BE2C (cell line): ENCODE measurements around the gene TMPRSS2.

Experiments used
- DNase-seq: peaks from one replicate; pipeline ENCODE4 v3.0.0-alpha.2; 2020
- H3K27me3 ChIP-seq: fragments of 250-450 bp; sonication (Bioruptor Pico); 2 replicates; pipeline ENCODE4 v1.5.1; 2020; ENCODE audit warnings: mild to moderate bottlenecking
- H3K36me3 ChIP-seq: fragments of 250-450 bp; sonication (Bioruptor Pico); 2 replicates; pipeline ENCODE4 v1.5.1; 2020; ENCODE audit warnings: mild to moderate bottlenecking
- H3K4me1 ChIP-seq: fragments of 250-450 bp; sonication (Bioruptor Pico); 2 replicates; pipeline ENCODE4 v1.5.1; 2020
- H3K4me3 ChIP-seq: 2 replicates; pipeline ENCODE4 v1.5.1; 2011; ENCODE audit warnings: low read depth, low read length
- H3K9me3 ChIP-seq: fragments of 250-450 bp; sonication (Bioruptor Pico); 2 replicates; pipeline ENCODE4 v1.5.1; 2020
- TF ChIP-seq, protein P1 (sequence below): IDR thresholded peaks from 2 replicates; pipeline ENCODE4 v1.5.1; 2012; ENCODE audit warnings: mild to moderate bottlenecking, low read depth, low read length

TMPRSS2 gene

DNA sequence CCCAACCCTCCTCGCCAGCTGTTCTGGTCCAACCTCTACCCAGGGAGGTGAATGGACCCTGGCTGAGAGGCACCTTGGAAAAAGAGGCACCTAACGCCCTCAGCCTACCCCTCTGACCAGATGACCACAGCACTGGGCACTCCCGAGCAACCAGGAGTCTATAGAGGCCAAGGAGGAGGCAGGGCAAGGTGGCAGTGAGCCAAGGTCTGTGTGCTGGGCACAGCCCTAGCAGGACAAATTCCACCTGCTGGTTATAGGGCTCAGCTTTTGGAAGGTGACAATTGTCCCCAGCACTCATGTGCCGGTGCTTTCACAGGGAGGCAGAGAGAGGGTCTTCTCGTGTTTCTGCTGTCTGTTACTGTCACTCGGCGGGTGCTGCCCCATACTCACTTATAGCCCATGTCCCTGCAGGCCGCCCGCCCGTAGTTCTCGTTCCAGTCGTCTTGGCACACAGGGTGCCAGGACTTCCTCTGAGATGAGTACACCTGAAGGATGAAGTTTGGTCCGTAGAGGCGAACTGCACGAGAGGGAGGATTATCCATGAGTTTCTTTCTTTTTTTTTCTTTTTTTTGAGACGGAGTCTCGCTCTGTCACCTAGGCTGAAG lies 27.8 kb downstream of the TMPRSS2 start:
- DNase-seq: no peak
- TF ChIP-seq, protein P1, sequence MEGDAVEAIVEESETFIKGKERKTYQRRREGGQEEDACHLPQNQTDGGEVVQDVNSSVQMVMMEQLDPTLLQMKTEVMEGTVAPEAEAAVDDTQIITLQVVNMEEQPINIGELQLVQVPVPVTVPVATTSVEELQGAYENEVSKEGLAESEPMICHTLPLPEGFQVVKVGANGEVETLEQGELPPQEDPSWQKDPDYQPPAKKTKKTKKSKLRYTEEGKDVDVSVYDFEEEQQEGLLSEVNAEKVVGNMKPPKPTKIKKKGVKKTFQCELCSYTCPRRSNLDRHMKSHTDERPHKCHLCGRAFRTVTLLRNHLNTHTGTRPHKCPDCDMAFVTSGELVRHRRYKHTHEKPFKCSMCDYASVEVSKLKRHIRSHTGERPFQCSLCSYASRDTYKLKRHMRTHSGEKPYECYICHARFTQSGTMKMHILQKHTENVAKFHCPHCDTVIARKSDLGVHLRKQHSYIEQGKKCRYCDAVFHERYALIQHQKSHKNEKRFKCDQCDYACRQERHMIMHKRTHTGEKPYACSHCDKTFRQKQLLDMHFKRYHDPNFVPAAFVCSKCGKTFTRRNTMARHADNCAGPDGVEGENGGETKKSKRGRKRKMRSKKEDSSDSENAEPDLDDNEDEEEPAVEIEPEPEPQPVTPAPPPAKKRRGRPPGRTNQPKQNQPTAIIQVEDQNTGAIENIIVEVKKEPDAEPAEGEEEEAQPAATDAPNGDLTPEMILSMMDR: no peak
- Histone ChIP-seq H3K9me3 (no peaks in the 10 kb centered on the region), H3K4me1 (no peaks in the 10 kb centered on the region), H3K36me3 (no peaks in the 10 kb centered on the region), H3K27me3 (no peaks in the 10 kb centered on the region), H3K4me3 (no peak overlapping the region)

DNA sequence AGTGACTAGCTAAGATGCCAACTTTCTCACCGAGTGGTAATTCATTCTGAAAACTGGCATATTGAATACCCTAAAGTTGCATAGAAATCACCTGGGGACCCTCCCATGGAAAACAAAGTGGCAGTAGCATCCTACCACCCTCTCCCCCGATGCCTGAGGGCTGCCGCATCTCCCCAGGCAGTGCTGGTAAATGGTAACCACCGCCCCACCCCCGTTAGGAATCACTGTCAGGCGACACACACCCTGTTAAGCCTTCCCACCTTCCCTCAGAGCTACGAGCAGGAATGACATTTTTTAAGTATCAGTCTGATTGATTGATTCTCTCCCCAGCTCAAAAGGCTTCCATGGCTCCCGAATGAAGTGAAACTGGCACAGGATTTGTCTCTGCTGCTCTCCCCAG lies 28.3 kb downstream of the TMPRSS2 start:
- Histone ChIP-seq H3K4me3 (no peak overlapping the region), H3K36me3 (no peaks in the 10 kb centered on the region), H3K4me1 (no peaks in the 10 kb centered on the region), H3K9me3 (no peaks in the 10 kb centered on the region), H3K27me3 (no peaks in the 10 kb centered on the region)
- DNase-seq: no peak
- TF ChIP-seq, protein P1: no peak

DNA sequence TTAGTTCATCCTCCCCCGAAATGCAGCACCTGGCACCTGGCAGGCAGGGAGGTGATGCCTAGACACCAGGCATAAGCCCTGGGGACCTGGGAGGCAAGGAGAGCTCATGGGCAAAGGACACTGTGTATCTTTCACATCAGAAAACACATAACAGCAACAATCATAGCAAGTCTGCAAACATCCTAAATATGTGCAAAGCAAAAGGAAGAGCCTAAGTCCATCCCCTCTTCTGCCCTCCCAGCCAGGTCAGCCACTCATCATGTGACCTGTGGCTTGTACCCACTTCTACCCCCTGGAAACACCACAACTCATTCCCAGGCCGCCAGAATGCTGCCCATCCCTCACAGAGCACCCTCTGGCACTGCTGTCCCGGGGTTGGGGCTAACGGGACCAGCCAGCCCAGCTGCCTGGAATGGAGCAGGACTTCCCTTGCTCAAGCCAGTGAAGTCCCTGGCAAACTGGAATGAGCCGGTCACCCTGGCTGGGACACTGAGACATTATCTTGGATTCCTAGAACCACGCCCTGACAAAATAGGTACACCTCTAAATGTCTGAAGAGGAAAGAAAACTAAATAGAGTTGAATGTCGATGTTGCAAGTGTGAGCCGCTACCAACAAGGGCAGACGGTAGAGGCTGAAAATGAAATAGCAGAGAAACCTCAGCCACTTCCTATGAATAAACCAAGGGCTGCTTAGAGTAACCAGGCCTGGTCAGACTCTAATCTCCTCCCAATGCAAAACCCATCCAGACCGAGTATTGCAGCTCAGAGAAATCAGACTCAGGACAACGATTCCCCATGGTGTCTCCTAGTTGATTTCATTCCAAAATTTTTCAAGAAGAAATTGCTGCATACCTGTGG lies 29.4 kb downstream of the TMPRSS2 start:
- Histone ChIP-seq H3K27me3 (no peaks in the 10 kb centered on the region), H3K4me1 (no peaks in the 10 kb centered on the region), H3K4me3 (no peak overlapping the region), H3K36me3 (no peaks in the 10 kb centered on the region), H3K9me3 (no peaks in the 10 kb centered on the region)
- TF ChIP-seq, protein P1: no peak
- no peak for DNase-seq

DNA sequence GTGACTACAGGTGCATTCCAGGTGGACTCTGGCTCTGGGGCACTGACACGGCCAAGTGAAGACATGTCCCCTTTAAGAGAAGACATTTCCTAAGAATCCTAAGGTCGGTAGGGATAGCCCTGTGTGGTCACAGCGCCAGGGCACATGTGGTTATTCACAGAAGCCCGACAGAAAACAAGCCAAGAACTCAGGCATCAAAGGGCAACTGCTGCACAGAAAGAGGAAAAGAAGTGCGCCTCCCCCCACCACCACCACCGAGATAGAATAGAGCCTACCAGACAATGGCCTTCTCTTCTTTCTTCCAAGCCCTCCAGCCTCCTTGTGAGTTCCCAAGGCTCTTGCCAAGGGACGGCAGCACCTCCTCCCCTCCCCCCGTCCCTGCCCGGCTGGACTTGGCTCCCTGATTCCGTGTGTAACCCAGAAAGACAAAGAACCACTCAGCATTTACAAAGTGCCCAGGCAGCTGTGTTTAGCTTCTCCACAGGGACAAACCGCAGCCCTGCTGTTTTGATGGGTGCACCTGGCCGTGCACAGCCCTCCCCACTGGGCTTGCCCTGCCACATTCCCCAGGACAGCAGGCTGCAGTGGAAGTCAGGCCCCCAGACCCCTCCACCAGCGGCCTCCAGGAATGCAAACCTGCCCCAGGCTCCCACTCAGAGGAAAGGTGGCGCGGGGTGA lies 30.2 kb downstream of the TMPRSS2 start:
- no peak overlapping the region for H3K4me3 ChIP-seq
- H3K4me1 ChIP-seq: no peaks in the 10 kb centered on the region
- H3K9me3 ChIP-seq: peaks cover under 1% of the 10 kb centered on the region; the same call in 1 of the 2 replicates
- H3K36me3 ChIP-seq: no peaks in the 10 kb centered on the region
- no peak for DNase-seq
- TF ChIP-seq, protein P1: no peak
- H3K27me3 ChIP-seq: no peaks in the 10 kb centered on the region

DNA sequence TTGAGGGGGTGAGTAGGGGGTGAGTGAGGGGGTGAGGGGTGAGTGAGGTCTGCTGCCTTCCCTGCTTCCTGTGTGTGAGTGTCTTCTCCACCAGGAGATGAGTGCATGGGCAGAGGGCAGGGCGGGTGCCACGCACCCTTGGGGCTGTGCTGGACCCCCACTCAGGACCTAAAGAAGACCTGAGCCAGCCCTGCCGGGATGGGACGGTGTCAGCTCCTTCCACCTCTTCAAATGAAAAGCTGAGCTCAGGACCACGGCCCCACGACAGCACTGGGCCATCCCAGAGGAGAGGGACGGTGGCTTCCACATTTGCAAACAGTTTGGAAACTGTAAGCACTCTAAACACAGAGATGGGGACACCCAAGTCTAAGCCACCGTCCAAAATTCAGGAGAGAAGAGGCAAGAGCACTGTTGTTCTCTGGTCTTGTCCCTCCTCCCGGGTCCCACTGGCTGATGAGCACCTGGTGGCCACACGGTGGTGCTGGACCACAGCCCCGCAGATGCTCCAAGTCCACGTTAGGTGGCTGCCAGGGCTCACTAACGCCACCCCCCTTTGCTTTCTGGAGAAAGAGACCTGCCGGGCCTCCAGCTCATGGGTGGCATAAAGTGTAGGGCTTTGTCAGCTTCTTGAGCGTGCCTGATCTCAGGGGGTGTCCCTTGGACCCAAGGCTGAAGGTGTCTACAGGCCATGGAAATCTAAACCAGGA lies 32.1 kb downstream of the TMPRSS2 start:
- DNase-seq: no peak
- H3K4me1 ChIP-seq: no peaks in the 10 kb centered on the region
- TF ChIP-seq, protein P1: no peak
- H3K27me3 ChIP-seq: no peaks in the 10 kb centered on the region
- H3K36me3 ChIP-seq: no peaks in the 10 kb centered on the region
- H3K9me3 ChIP-seq: peaks cover 2% of the 10 kb centered on the region; the same call in 1 of the 2 replicates
- H3K4me3 ChIP-seq: no peak overlapping the region
